HG03558 (cell line): ENCODE data around the gene MET.

ENCODE experiments used
- ATAC-seq: cut with Tn5 transposase; IDR thresholded peaks from one replicate; pipeline ENCODE4 v1.9.1; 2021; ENCODE audit warnings: moderate number of reproducible peaks; ENCODE audit not compliant: unreplicated experiment; ENCODE audit errors: extremely low read depth

MET gene

DNA sequence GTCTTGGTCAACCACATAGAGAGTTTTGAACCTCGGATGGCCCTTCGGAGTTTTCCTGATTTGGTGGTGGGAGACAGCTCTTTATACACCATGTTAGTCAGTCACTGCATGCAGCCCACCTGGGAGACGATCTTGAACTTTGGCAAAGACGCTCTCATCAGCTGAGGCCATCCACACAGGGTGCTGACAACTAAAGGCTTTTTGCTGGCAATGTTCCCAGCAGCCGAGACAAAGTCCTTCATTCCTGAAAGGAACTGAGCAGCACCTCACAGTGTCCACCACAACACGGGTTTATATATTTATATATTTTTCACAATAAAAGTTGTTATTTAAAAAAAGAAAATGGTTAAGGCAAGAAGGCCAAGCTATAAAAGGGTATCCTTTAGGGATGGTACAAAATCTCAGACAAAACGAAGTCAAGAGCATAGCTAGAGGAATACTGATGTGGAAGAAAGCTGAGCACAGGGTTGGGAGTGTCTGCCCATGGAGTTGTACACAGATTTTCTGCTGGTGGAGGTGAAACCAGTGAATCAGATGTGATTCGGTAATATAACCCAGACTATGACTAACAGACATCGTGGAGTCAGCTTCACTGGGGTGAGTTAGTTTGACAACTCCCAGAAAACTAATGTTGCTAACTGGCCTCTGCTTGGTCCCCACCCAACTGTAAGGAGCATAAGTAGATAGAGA is 163.0 kb downstream of the MET start:
- ATAC-seq, result no peak

- no peak for ATAC-seq
Measured at GRCh38 chr7:116836048-116836447, 164.1 kb downstream of the MET start.

- ATAC-seq, result no peak
Measured at GRCh38 chr7:116836911-116837310, 164.9 kb downstream of the MET start.

GRCh38 chr7:116837586-116837985 is 165.6 kb downstream of the MET start:
- no peak for ATAC-seq

DNA sequence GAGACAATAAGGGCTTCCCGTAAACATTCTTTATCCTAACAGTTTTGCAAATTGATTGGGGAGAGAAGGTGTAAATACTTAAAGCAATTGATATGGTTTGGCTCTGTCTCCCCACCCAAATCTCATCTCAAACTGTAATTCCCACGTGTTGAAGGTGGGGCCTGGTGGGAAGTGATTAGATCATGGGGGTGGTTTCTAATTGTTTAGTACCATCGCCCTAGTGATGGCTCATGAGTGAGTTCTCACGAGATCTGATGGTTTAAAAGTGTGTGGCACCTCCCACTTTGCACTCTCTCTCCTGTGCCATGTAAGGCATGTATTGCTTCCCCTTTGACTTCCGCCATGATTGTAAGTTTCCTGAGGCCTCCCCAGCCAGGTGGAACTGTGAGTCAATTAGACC is 168.3 kb downstream of the MET start:
- no peak for ATAC-seq

GRCh38 chr7:116842371-116842770 is 170.4 kb downstream of the MET start:
- no peak for ATAC-seq

GRCh38 chr7:116843378-116843777 is 171.4 kb downstream of the MET start:
- no peak for ATAC-seq
